Subcutaneous adipose tissue (tissue), 4 donors: ENCODE measurements around the gene CCDC88C. TPM values are rescaled to one million over a fixed set of nuclear protein-coding genes. Genes with fewer than 3 reads are reported as not detected.

Experiments used
- total RNA-seq, 4 donors: library from RNA; depleted of rRNA; stranded (reverse); fragments of >200 nt; gene quantifications; one replicate each; pipeline ENCODE4 v1.1.0, GENCODE V29; 2016
- TF ChIP-seq, protein P1 (sequence below): fragments of 450-650 bp; IDR thresholded peaks from one replicate; pipeline ENCODE4 v1.5.1; 2016; ENCODE audit warnings: low read depth, mild to moderate bottlenecking, control low read depth, antibody characterized with exemption, moderate library complexity

CCDC88C gene
- total RNA-seq, 4 donors from 2014 or later: 7.3 to 16.2 (median 8.8) TPM

DNA sequence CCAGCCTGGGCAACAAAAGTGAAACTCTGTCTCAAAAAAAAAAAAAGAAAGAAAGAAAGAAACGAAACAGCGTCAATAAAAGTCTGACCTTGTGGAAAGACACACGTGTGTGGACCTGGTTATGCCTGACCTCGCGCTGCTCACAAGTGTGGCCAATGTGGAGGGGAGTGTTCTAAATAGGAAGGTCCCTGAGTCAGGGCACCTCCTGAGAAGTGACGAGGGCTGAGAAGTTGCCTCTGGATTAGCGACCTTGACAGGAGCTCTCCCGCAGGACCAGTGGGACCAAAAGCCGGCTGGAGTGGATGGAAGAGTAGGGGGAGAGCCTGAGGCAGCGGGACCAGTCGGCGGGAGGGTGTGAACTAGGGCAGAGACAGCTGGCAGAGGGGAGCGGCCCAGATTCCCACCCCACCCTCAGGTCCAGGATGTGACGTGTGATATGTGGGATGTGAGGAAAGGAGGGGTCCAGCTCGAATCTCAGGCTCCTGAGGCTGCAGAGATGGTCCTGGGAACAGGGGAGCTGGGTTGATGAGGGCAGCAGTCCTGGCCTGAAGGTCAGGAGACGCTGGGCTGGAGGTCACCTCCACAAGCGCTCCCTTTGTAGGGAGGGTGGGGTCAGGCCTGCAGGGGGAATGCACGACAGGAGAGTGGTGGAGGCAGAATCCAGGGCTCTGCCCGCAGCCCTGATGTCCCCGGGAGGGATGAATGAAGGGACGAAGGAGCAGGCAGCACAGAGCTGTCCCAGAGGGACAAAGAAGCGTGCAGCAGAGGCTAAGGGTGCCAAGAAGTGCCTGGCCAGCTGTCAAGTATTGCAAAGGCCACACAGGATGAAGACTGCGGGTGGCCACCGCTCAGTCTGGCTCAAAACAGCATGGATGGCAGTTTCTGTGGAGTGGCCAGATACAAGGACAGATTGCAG, 148.3 kb downstream of the CCDC88C start:
- TF ChIP-seq, protein P1, sequence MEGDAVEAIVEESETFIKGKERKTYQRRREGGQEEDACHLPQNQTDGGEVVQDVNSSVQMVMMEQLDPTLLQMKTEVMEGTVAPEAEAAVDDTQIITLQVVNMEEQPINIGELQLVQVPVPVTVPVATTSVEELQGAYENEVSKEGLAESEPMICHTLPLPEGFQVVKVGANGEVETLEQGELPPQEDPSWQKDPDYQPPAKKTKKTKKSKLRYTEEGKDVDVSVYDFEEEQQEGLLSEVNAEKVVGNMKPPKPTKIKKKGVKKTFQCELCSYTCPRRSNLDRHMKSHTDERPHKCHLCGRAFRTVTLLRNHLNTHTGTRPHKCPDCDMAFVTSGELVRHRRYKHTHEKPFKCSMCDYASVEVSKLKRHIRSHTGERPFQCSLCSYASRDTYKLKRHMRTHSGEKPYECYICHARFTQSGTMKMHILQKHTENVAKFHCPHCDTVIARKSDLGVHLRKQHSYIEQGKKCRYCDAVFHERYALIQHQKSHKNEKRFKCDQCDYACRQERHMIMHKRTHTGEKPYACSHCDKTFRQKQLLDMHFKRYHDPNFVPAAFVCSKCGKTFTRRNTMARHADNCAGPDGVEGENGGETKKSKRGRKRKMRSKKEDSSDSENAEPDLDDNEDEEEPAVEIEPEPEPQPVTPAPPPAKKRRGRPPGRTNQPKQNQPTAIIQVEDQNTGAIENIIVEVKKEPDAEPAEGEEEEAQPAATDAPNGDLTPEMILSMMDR: no peak

DNA sequence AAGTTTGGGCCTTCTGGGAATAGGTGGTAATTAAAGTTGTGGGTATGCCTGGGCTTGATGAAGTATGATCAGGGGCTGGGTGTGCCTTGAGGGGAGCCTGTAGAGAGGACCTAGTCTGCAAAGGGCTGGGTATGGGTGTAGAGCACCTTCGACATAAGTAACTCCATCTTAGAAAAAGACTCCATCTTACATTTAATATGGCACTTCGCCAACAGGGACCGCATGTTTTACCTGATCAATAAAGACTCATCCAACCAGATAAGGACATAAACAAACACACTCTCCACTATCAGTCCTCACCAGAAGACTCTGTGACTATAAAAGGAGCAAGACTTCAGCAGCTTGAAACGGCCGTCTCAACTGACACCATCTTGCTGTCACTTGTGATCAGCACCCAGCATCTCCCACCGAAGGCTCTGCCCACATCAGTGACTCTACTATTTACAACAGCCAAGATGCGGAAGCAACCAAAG, 149.6 kb downstream of the CCDC88C start:
- TF ChIP-seq, protein P1: no peak

DNA sequence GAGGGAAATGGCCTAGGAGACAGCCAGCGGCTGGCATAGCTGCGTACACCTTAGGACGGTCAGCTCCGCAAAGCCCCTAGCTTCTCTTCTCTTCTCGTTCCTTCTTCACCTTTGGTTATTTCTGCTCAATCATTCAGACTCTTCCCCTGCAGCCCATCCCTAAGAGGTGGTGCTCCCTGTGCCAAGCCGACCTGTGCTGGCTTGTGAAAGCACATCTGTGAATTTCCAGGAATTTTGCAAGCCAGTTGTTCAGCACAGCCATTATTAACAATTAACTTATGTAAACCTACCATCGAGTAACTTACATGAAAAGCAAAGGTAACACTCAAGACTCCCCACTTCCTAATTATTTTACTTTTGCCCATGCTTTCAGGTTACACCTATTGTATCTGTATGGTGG, 152.2 kb downstream of the CCDC88C start:
- TF ChIP-seq, protein P1: no peak

DNA sequence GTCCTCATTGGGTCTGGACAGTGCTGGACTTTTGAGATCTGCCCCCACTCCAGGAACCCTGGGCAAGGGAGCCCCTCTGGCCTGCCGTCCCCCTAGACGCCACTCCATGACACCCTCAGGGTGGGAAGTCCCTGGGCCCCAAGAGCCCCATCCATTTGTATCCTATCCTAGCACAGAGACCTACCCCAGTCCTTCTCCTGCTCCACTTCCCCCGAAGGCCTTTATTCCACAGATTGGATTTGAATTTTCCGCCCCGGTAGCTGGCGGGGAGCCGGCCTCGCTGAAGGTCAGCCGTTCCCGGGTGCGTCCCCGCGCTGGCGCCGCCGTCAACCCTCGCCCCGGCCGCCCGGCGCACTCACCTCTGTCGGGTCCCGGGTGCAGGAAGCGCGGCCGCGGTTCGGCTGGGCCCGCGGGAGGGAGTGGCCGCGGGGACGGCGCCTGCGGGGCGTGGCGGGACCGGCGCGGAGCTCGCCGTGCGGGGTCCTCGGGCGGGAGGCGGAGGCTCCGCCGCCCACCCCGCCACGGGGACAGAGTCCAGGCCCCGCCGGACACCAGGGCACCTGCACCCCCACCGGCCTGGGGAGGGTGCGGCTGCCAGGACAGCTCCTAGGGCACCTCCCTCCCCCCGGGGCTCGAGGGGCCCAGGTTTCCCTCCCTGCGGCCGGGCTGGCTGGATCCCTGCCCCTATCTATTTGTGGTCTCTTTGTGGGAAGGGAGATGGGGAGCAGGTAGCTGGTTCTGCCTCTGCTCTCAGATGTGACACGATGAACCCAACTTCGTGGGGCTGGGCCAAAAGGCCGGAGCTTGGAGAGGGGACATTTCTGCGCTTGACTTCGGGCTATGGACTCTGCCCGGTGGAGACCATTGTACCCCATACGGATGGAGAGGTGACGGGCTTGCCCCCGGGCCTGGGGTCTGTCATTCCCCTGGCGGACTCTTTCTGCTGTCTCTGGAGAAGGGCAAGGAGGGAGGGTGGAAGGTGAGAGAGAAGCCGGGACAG, 153.2 kb downstream of the CCDC88C start:
- TF ChIP-seq, protein P1: no peak

DNA sequence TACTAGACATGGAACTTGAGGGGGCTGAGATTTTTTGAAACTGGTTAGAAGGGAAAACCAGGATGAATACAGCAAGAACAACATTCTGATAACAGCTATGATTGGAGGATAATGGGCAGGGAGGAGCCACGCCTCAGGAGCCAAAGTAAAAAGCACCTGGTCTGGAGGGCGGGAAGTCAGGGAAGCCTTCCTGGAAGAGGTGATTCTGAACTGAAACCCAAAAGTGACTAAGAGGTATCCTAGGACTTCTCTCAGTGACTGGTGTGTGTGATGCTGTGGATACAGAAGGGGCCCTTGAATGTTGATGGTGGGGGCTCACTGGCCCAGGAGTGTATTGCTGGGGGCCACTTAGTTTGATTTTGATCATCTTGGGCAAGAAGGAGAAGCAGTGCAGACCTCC, 154.3 kb downstream of the CCDC88C start:
- TF ChIP-seq, protein P1: no peak

DNA sequence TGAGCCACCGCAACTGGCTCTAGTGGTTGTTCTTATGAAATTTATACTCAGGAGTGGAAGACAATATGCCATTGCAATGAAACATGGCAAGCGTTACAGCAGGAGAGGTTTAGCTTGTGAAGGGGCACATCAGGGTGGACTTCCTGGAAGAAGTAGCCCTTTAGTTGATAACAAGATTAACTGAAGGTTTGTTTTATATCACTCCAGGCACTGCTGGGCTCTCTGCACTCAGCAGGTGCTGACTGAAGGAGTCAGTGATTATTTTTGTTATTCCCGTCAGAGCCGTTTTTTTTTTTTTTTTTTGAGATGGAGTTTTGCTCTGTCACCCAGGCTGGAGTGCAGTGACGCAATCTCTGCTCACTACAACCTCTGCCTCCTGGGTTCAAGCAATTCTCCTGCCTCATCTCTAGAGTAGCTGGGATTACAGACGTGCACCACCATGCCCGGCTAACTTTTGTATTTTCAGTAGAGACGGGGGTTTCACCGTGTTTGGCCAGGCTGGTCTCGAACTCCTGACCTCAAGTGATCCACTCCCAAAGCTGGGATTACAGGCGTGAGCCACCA, 155.6 kb downstream of the CCDC88C start:
- TF ChIP-seq, protein P1: no peak

DNA sequence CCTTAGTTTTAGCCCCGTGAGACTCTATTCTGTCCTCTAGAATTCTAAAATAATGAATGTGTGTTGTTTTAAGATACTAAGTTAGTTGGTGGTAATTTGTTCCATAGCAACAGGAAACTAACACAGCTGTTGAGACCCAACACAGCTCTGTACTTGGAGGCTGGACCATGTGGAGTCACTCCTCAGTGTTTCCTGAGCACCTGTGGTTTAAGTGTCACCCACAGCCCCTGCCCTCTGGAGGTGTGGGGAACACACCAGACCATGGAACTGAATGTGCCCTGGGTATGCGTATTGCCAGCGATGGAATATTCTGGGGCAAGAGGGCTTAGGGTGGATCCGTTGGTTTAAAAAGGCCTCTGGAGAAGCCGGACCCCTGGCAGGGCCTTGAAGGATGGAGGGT, 156.5 kb downstream of the CCDC88C start:
- TF ChIP-seq, protein P1: no peak
